SK-N-SH treated with all-trans-retinoic acid at 6 μM for 48 hours (cell line): ENCODE results near the gene PSG1.
"Not testable (repeated sequence)": the region's sequence is repeated elsewhere in the genome, so short reads cannot be mapped to it uniquely, and the experiment has no call there.

Experiments
- ATAC-seq: fragments of 200-7000 bp; cut with Tn5 transposase; 3 replicates; pipeline ENCODE4 v1.9.1; 2020; ENCODE audit warnings: mild to moderate bottlenecking, moderate library complexity
- ARNTL ChIP-seq: fragments of 450-650 bp; formaldehyde crosslinking; IDR thresholded peaks from 2 replicates; pipeline ENCODE4 v1.5.0; 2020; ENCODE audit warnings: low read depth, mild to moderate bottlenecking, moderate library complexity, borderline replicate concordance
- ESRRG ChIP-seq: fragments of 250-450 bp; sonication (Bioruptor Pico); IDR thresholded peaks from 2 replicates; pipeline ENCODE4 v1.6.1; 2021; ENCODE audit warnings: mild to moderate bottlenecking
- OSR1 ChIP-seq: fragments of 250-450 bp; sonication (Bioruptor Pico); IDR thresholded peaks from 2 replicates; pipeline ENCODE4 v1.8.0; 2022; ENCODE audit warnings: moderate library complexity, mild to moderate bottlenecking, inconsistent platforms
- PATZ1 ChIP-seq: fragments of 250-450 bp; sonication (Bioruptor Pico); IDR thresholded peaks from 2 replicates; pipeline ENCODE4 v1.8.0; 2020; ENCODE audit warnings: mild to moderate bottlenecking, moderate library complexity, borderline replicate concordance
- ZFP3 ChIP-seq: fragments of 250-450 bp; sonication (Bioruptor Pico); IDR thresholded peaks from 2 replicates; pipeline ENCODE4 v1.5.0; 2020; ENCODE audit warnings: mild to moderate bottlenecking, moderate library complexity

PSG1 gene

GRCh38 chr19:42831221-42832019 is 48.1 kb downstream of the PSG1 start:
- ATAC-seq = no peak
- TF ChIP-seq PATZ1 (CRISPR knock-in tag) = no peak
- TF ChIP-seq OSR1 (CRISPR knock-in tag) = no peak
- TF ChIP-seq, all 23 proteins: peak for 0

- ATAC-seq = not testable (repeated sequence)
Measured at GRCh38 chr19:42821306-42821977, 58.1 kb downstream of the PSG1 start.

GRCh38 chr19:42819960-42820650 is 59.4 kb downstream of the PSG1 start:
- ATAC-seq = peak; percentile 62; the same call in 1 of the 3 replicates

DNA sequence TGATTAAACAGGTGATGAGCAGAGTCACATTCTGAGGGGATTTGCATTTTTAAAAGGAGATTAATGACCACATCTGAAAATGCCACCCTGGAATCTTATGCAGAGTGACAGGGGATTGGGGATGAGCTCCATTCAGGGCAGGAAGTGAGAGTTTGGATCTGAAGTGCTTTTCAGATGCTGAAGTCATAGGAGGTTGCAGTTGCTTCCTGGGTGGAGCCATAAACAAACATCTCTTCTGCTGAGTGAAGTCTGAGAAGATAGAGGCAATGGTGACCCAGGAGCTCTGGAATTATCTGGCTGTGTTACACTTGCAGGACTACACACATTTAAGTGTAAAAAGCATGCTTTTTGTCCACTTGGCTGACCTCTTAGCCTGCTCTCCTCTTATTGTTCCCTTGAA is 62.6 kb downstream of the PSG1 start:
- no peak for ATAC-seq
- TF ChIP-seq ESRRG (CRISPR knock-in tag) (no peak), ZFP3 (CRISPR knock-in tag) (no peak), ARNTL (CRISPR knock-in tag) (no peak)
